Fibroblast of lung (primary cell): ENCODE results near the gene SAMD8. TPM values are rescaled to one million over a fixed set of nuclear protein-coding genes. Genes with fewer than 3 reads are reported as not detected.

Experiments used
- DNase-seq, 2 donors: peaks; one replicate each; pipeline versions ENCODE4 v3.0.0 to v3.0.0-alpha.2; 2010; ENCODE audit warnings: low read depth in 2 of 2
- H2AFZ ChIP-seq: 2 replicates; pipeline ENCODE4 v1.5.1; 2012; ENCODE audit warnings: low read length, control low read depth, inconsistent platforms
- H3K27ac ChIP-seq: 2 replicates; pipeline ENCODE4 v1.5.1; 2011; ENCODE audit warnings: low read length, control low read depth; ENCODE audit not compliant: insufficient read depth
- H3K27me3 ChIP-seq: 2 replicates; pipeline ENCODE4 v1.5.1; 2011; ENCODE audit warnings: mild to moderate bottlenecking, low read length; ENCODE audit not compliant: control insufficient read depth, insufficient read depth
- H3K36me3 ChIP-seq: 2 replicates; pipeline ENCODE4 v1.5.1; 2011; ENCODE audit warnings: low read length; ENCODE audit not compliant: control insufficient read depth, insufficient read depth
- H3K4me1 ChIP-seq: 2 replicates; pipeline ENCODE4 v1.5.1; 2011; ENCODE audit warnings: low read length; ENCODE audit not compliant: control insufficient read depth, insufficient read depth; ENCODE audit errors: extremely low read depth
- H3K4me2 ChIP-seq: 2 replicates; pipeline ENCODE4 v1.5.1; 2011; ENCODE audit warnings: low read length, control low read depth; ENCODE audit not compliant: insufficient read depth; ENCODE audit errors: extremely low read depth
- H3K4me3 ChIP-seq, 4 experiments: fragments of 200-600 bp in 1 of 4; sonication (generic) in 1 of 4; replicated peaks in 1 of 4; 2 replicates each; pipeline ENCODE4 v1.5.1; 2011 to 2016; ENCODE audit warnings: low read length in 4 of 4, low read depth in 3 of 4, mild to moderate bottlenecking in 3 of 4, control low read depth in 2 of 4, inconsistent platforms in 1 of 4, mixed read lengths in 1 of 4; ENCODE audit not compliant: insufficient read depth in 1 of 4; ENCODE audit errors: control extremely low read depth in 1 of 4
- H3K79me2 ChIP-seq: 2 replicates; pipeline ENCODE4 v1.5.1; 2012; ENCODE audit warnings: mild to moderate bottlenecking, low read length, inconsistent platforms; ENCODE audit not compliant: control insufficient read depth, insufficient read depth
- H3K9ac ChIP-seq: 2 replicates; pipeline ENCODE4 v1.5.1; 2011; ENCODE audit warnings: mild to moderate bottlenecking, low read length, control low read depth; ENCODE audit not compliant: insufficient read depth
- H3K9me3 ChIP-seq: 2 replicates; pipeline ENCODE4 v1.5.1; 2012; ENCODE audit warnings: low read depth, low read length; ENCODE audit not compliant: control insufficient read depth, insufficient read depth
- H4K20me1 ChIP-seq: 2 replicates; pipeline ENCODE4 v1.5.1; 2011; ENCODE audit warnings: low read length; ENCODE audit not compliant: control insufficient read depth, insufficient read depth; ENCODE audit errors: extremely low read depth
- EZH2 ChIP-seq: IDR thresholded peaks from 2 replicates; pipeline ENCODE4 v1.5.1; 2012; ENCODE audit warnings: low read length, control low read depth, mild to moderate bottlenecking; ENCODE audit errors: missing control alignments
- polyA plus RNA-seq, 2 donors: library from polyadenylated mRNA; depleted of rRNA in 1 of 2; stranded (reverse) in 1 of 2; unstranded in 1 of 2; fragments of >200 nt; gene quantifications; 2 replicates each; pipeline ENCODE4 v1.2.1, GENCODE V29; 2011 to 2012; ENCODE audit warnings: missing spikeins in 1 of 2
- total RNA-seq: library from RNA; depleted of rRNA; stranded (reverse); fragments of >200 nt; gene quantifications from 2 replicates; pipeline ENCODE4 v1.2.1, GENCODE V29; 2014
- TF ChIP-seq, protein P1 (sequence below), 2 donors: IDR thresholded peaks in 1 of 2; conservative IDR thresholded peaks in 1 of 2; 1 replicate in 1 of 2; 2 replicates in 1 of 2; pipeline ENCODE4 v1.5.1; 2011 to 2012; ENCODE audit warnings: low read length in 2 of 2, control low read depth in 1 of 2, inconsistent platforms in 1 of 2, low read depth in 1 of 2, mild to moderate bottlenecking in 1 of 2

Gene SAMD8
- total and polyA plus RNA-seq, 2 donors (not counting 1 experiment from before 2014, with no cell fraction given), result 32.5 to 51.5 TPM

DNA sequence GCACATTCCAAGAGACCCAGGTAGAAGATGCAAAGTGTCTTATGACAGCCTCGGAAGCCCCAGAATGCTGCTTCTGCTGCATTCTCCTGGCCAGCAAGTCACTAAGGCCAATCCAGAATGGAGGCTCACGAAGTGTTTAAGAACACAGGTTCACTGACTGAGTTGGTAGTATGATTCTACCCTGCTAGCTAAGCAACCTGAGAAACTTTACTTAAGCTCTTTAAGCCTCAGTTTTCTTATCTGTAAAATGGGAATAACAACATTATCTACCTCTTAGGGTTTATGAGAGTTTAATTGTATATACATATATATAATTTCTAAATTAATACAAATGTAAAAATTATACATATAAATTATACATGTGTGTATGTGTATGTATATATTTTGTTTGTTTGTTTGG lies 22.8 kb upstream of the SAMD8 start:
- TF ChIP-seq, protein P1, sequence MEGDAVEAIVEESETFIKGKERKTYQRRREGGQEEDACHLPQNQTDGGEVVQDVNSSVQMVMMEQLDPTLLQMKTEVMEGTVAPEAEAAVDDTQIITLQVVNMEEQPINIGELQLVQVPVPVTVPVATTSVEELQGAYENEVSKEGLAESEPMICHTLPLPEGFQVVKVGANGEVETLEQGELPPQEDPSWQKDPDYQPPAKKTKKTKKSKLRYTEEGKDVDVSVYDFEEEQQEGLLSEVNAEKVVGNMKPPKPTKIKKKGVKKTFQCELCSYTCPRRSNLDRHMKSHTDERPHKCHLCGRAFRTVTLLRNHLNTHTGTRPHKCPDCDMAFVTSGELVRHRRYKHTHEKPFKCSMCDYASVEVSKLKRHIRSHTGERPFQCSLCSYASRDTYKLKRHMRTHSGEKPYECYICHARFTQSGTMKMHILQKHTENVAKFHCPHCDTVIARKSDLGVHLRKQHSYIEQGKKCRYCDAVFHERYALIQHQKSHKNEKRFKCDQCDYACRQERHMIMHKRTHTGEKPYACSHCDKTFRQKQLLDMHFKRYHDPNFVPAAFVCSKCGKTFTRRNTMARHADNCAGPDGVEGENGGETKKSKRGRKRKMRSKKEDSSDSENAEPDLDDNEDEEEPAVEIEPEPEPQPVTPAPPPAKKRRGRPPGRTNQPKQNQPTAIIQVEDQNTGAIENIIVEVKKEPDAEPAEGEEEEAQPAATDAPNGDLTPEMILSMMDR (conservative IDR thresholded peaks at IDR 0.05 in 1 of 2, IDR thresholded peaks at IDR 0.05 in 1 of 2; ENCODE audit: low read depth in 1 of 2, low read length in 2 of 2), result no peak
- no peak for TF ChIP-seq EZH2

DNA sequence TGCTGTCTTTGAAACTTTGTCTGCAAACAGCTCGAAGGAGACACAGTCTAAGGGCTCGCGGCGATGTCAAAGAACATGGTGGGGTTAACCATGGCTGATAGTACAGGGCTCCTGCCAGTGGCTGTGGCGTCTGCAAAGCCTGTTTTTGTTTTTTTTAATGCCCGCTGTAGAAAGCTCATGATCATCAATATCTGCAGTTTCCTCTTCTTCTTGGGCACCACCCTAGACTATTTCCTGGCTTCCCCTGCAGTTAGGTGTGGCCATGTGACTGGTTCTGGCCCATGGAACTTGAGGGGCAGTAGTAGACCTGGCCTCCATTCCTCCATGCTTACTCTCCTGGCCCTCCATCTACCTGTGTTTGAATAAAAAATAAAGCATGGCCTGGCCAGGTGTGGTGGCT lies 21.8 kb upstream of the SAMD8 start:
- H3K4me3 ChIP-seq, result no peak overlapping the region
- peaks cover 1% of the 10 kb centered on the region for H3K27me3 ChIP-seq
- no peak for DNase-seq
- H3K9me3 ChIP-seq, result no peaks in the 10 kb centered on the region
- TF ChIP-seq, protein P1 (conservative IDR thresholded peaks at IDR 0.05 in 1 of 2, IDR thresholded peaks at IDR 0.05 in 1 of 2; ENCODE audit: low read depth in 1 of 2, low read length in 2 of 2), result no peak
- TF ChIP-seq EZH2, result no peak
- H3K27ac ChIP-seq, result no peak overlapping the region
- no peak overlapping the region for H2AFZ ChIP-seq
- H3K9ac ChIP-seq, result no peak overlapping the region
- H3K4me2 ChIP-seq, result no peak overlapping the region
- H4K20me1 ChIP-seq, result no peaks in the 10 kb centered on the region
- H3K79me2 ChIP-seq, result no peaks in the 10 kb centered on the region
- no peaks in the 10 kb centered on the region for H3K36me3 ChIP-seq
- no peaks in the 10 kb centered on the region for H3K4me1 ChIP-seq

More for the DNA sequence above, 22.8 kb upstream of the SAMD8 start:
- no peak for DNase-seq
- Histone ChIP-seq H3K9ac (no peak overlapping the region), H2AFZ (no peak overlapping the region), H3K9me3 (no peaks in the 10 kb centered on the region), H3K79me2 (no peaks in the 10 kb centered on the region), H3K27ac (no peak overlapping the region), H3K27me3 (no peaks in the 10 kb centered on the region), H4K20me1 (no peaks in the 10 kb centered on the region), H3K36me3 (no peaks in the 10 kb centered on the region), H3K4me1 (no peaks in the 10 kb centered on the region), H3K4me2 (no peak overlapping the region), H3K4me3 (no peak overlapping the region)

DNA sequence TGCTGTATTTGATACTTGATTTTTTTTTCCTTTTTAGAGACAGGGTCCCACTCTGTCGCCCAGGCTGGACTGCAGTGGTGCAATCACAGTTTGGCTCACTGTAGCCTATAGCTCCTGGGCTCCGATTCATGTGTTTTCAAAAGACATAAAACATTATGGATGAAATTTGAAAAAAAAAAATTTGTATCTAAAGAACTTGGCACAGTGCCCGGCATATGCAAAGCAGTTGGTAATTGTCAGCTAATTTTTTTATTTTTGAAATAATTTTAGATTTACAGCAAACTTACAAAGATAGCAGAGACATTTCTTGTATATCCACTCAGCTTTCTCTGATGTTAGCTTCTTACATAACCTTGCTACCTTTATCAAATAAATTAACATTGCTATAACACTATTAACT lies 20.3 kb upstream of the SAMD8 start:
- Histone ChIP-seq H3K9ac (no peak overlapping the region), H3K4me3 (no peak overlapping the region), H3K27me3 (peaks cover 2% of the 10 kb centered on the region), H3K27ac (no peak overlapping the region), H3K79me2 (no peaks in the 10 kb centered on the region), H3K4me2 (no peak overlapping the region), H3K9me3 (no peaks in the 10 kb centered on the region), H2AFZ (no peak overlapping the region), H3K36me3 (no peaks in the 10 kb centered on the region), H3K4me1 (no peaks in the 10 kb centered on the region), H4K20me1 (no peaks in the 10 kb centered on the region)
- TF ChIP-seq EZH2, result no peak
- TF ChIP-seq, protein P1 (conservative IDR thresholded peaks at IDR 0.05 in 1 of 2, IDR thresholded peaks at IDR 0.05 in 1 of 2; ENCODE audit: low read depth in 1 of 2, low read length in 2 of 2), result no peak
- DNase-seq, result peak in 1 of 2 donors; percentile 27
